ENCODE measurements around the gene SCN7A.

- no peak for TF ChIP-seq CTCF (conservative IDR thresholded peaks at IDR 0.05; ENCODE audit: low read depth, low read length)
- no peak for TF ChIP-seq EZH2 (IDR thresholded peaks at IDR 0.05; ENCODE audit: borderline replicate concordance, low read depth, low read length, poor library complexity, severe bottlenecking)
Observed at GRCh38 chr2:166463640-166464039, 30.4 kb downstream of the SCN7A start.
